NK-92 treated with Interleukin-12 subunit alpha and Interleukin-12 subunit beta, amount 100 ng/mL, for 24 hours (cell line): ENCODE results near the gene MGMT.

Source experiments
- DNase-seq: peaks from one replicate; lab custom pipeline; 2025; lab: John Stamatoyannopoulos, UW

The MGMT gene

DNA sequence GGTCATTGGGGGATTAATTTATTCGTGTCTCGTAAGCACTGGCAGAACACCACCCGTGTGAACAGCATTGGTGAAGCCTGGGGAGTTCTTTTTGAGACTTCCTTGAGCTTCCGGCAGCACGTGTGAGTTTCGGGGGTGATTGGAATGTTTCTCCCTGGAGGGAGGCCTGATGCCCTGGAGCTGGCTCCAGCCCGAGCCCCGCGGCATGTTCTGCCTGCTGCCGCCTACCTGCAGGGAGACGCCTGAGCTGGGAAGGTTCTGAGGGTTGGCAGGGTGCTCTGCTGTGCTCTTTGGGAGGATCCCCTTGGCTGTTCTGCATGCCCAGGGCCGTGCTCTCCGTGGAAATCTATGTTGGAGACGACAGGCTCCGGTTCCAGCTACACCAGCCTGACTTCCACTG, 159.3 kb downstream of the MGMT start:
- DNase-seq, result no peak

DNA sequence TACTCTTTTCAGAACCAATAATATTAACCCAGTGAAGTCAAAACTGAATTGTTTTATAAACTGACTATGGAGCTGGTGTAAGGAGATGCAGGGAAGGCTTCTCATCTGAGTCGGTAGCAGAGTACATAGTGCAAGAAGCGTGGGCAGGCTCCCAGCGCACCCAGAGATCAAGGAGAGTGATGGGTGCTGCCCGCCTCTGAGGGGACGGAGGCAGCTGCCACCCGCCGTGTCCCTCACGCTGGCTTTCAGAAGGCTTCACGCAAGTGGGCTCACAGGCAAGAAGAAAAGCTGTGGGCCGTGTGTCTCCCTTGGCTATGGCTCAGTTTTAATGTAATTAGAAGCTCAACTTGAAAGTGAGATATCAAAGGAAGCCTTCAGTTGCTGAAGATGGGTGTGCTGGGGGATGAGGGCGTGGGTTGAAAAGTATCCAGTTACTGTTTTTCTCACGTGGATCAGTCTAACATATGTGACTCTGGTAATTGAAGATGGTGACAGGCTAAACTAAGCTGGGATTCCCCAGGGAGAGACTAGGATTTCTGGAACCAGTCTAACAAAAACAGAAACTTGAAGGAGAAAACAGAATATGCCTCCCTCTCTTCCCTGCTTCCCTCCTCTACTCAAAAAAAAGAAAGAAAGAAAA, 159.9 kb downstream of the MGMT start:
- DNase-seq, result no peak

DNA sequence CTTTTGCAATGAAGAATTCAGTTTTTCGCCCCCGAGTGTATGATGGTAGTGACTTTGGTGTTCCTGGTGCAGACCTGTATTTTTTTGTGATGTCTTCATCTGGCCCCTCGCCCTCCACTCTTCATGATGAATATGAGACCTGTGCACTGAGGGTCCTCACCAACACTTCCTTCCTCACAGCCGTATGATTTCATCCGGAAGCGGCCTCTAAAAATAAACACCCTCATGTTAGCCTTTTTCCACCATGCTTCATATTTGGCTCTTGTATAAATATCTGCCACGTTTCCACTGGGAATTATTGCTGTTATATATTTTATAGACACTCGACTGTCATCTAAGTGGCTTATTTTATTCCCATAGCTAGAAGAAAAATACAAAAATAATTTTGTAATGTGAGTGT, 160.4 kb downstream of the MGMT start:
- no peak for DNase-seq

DNA sequence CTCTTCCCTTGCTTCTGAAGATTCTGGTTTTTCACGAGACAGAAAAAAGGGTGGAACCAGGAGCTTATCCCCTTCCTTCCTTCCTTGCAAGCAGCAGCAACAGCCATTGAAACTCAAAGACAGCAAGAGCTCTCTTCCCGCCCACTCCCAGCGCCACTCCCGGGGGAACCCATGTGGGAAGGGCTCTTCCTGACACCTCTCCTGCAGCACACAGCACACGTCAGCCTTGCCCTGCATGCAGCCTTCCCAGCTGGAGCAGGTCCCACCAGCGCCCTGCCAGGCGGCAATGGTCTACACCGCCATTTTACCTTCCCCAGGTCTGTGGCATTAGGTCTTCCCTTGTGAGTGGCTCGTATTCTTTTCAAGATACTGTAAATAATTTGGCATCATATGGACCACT, 161.8 kb downstream of the MGMT start:
- DNase-seq, result no peak

DNA sequence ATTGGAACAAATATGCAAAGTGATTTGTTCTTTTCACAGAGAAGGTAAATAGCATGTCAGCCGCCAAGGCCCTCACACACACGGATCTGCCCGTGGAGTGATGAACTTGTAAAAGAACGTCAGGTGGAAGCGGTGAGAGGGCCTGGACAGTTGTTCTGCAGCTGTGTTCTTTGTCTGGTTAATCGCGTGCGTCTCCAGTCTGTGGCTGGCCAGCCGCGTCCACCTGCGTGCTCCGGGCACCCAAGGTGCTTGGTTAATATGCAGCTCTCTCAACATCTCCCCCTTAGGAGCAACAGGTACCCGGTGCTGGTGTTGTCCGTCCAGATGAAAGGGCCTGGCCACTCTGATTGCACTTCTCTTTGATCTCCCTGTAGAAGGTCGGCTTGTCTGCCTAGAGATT, 162.9 kb downstream of the MGMT start:
- no peak for DNase-seq

DNA sequence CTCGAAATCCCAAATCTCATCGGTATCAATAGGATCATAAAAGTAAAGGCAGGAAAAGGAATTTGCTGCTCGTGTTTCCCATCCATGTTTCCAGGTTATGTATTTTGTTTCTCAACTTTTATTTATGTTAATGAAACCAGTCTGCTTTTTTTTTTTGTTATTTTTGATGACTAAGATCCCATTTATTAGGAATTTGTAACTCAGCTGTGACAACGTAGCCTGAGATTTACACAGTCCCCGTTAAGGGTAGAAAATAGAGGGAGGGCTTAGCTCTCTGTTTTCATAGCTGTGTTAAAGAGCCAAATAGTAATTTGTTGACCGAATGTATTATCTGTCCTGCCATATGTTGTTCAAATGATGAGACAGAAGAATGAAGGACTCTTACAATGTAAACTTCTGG, 164.0 kb downstream of the MGMT start:
- DNase-seq, result no peak

DNA sequence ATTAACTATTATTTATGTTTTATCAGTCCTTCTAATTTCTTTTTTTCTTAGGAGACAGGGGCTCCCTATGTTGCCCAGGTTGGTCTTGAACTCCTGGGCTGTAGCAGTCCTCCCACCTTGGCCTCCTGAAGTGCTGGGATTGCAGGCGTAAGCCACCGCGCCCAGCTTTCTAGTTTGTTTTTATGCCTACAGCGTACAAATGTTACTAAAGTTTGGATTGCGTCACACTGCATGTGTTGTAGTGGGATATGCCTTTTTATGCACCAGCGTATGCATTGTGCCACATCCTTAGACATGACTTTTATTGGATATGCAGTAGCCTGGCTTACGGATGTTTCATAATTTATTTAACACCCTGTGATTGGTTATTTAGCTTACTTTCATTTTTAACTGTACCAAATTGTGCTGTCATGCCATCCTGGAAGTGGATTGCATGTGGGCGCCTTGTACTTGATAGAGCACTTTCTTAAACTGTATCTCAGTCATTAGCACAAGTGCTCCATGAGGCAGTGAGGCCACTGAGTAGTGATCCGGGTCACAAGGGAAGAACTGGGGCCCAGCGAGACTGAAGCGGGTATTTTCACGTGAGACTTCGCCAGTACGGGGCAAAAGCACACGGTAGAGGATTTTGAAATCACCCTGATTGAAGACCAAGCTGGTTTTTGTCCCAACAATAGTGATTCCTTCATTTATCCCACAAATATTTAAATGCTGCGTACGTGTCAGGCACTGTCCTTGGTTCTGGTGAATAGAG, 165.0 kb downstream of the MGMT start:
- no peak for DNase-seq

DNA sequence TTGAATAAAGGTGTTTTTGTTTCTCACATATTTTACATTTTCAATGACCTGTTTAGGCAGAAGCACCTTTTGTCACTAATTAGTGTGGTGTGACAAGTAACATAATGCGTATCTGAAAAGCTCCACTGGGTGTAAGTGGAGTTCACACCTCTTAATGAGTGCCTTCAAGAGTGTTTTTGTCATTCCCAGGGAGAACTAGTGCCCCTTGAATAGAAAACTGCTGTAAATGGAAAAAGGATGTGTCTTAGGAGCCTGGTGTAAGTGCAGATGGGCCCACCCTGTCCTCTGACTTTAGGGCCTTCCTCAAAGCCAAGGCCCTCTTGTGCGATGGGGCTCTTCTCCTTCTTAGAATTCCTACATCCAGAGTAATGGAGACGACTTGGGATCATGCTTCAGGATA, 170.0 kb downstream of the MGMT start:
- no peak for DNase-seq

DNA sequence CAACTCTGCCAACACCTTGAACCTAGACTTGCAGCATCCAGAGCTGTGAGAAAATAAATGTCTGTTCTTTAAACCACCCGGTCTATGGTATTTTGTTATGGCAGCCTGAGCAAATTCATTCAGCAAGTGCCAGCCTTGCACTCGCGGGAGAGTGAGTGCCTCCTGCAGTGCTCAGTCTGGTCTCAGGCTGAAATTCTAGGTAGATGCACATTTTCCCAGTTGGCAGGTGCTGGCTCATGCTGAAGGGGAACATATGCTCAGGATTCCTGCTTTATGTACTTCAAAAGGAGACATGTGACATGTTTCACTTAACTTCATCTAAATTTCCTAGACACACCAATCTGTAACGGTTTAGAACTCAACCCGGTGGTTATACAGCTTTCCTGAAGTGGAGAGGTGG, 170.8 kb downstream of the MGMT start:
- DNase-seq, result no peak

DNA sequence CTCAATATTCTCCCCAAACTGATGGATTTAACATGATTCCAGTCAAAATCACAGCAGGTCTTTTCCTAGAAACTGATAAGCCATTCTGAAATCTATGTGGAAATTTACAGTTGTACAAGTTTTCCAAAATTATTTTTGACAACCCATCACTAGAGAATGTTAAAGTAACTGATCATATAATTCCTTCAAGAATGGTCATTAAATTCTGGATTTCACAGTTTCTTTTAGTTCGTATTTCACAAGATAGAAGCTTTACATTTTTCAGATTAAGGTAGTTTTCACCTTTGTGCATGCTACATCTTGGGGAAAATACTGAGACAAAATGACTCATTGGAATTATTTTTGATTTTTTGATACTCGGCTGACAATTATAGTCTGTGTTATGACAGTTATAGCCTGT, 174.3 kb downstream of the MGMT start:
- DNase-seq, result no peak

DNA sequence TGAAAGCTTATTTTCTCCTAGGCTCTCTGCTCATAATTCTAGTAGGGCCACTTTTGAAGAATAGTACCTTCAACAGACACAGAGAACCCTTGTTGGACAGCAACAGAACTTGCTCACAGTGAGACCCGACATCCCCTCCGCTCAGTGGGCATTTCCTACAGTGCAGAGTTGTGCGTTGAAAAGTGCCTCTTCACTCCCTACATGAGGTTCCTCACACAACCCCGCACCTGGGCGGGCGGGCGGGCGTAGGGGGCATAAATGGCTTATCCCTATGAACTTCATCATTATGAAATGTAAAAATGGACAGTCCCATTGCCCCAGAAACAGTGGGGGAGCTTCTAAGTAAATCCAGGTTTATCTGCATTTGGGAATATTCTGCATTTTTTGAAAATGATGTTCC, 174.9 kb downstream of the MGMT start:
- no peak for DNase-seq

DNA sequence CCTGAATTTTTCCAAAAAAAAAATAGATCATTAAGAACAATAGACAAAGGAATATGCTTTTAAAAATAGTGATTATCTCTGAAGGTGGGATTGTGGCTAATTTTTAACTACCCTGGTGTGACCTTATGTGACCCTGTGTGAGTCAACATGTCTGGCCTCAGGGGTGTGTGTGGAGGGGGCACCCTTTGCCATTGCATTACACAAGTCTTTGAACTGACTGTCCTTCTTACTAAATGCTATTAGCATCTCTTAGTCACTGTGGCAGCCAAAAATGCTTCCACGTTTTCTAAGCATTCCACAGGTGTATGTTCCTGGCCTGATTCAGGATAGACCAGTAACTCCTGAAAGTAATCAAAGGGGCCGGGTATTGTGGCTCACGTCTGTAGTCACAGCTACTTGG, 175.4 kb downstream of the MGMT start:
- no peak for DNase-seq

DNA sequence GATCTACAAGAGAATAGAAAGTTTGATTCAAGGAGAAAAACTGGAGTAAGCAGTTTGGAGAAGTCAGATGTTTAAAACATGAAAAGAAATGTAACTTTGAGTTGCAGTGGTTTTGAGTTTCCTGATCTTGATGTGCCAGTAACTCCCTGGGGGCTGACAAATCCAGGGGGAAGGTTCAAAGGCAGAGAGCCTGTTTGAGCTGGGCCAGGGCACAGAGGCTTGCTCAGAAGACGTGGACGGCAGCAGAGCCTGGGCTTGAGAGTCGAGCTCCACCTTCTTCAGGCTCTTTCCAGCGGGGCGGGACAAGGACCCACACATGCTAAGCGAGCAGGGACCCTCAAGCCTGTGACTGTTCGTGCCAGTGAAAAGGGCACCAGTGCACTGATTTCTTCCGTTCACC, 176.2 kb downstream of the MGMT start:
- no peak for DNase-seq

DNA sequence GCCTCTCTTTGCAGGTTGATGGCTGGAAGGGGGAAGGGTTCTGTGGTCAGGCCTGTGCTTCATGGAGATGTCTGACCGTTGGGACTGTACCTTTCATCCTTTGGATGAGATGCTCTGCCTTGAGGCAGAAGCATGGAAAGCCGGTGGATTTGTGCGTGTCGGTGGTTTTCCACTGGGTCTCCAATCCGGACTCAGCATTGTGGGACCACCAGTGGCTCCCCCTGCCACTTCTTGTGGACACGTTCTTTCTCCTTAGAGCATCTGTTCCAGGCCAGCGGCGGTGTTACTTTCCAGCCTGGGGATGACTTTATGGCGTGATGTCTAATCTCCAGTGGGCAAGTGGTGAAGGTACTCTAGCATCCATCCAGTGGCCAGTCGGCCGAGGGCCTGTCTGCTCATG, 178.4 kb downstream of the MGMT start:
- DNase-seq, result no peak

DNA sequence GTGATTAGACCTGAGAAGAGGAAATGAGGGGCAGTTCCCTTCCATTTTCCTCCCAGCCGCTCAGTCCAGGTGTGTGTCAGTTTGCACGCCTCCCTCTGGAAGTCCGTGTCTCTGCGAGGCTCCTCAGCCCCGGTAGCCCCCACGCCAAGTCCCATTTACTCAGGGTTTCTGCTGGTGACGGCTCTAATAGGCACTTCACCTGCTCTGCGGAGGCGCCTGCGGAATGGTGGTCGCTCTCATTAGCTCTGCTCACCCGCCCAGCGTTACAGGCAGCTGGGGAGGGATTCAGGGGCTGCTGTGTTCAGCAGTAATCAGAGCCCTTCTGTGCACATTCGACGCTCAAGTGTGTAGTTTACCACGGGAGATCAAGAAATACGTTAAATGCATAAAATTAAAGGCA, 179.9 kb downstream of the MGMT start:
- DNase-seq, result no peak

DNA sequence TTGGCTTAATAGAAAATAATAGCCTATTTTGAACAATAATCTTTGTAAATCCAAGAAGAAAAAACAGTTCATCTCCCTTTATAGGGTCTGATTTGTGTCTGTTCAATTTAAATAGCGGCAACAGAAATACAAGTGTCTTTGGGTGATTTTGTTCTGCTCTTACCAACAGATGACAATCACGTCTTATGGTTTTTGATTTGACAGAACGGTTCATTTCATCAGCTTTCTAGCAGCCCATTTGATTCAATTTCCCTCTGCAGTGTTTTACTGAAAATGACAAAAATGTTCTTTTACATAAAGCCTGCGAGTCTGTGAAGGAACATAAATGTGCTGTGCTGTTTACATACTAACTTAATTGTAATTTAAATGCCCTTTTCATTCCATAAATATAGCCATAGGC, 180.5 kb downstream of the MGMT start:
- DNase-seq, result no peak

DNA sequence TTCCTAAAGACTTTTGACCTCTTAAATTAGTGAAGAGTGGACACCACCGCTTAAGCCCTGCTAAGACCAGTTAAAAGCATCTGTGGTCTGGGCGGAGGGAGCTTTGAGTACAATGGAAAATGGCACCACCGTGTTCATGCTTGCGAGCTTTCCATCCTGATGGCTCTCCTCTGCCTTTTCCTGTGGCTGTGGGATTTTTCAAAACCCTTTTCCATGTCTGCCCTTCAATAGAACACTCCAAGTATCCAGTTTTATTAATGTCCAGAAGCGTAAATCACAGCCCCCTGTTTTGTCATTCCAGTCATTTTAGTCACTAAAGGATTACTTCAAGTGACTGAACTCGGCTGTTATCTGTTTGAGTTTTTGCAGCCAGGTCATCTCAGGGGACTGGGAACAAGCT, 181.8 kb downstream of the MGMT start:
- no peak for DNase-seq

DNA sequence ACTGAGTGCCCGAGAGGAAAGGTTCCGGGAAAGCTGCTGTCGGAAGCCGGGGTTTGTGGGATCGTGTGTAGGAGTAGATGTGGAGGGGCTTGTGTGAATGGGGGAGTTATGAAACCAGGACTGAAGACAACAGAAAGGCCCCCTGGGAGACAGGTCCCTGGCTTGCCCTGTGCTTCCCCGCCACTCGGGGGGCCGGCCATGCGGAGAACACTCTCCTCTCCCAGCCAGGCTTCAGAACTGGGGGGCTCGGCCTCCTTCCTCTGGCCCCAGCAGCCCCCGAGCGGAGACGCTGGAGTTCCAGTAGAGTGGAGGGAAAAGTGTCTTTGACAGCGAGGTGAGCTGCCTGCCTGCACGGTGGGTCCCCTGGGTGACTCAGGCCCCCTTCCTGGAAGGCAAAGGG, 185.0 kb downstream of the MGMT start:
- no peak for DNase-seq

DNA sequence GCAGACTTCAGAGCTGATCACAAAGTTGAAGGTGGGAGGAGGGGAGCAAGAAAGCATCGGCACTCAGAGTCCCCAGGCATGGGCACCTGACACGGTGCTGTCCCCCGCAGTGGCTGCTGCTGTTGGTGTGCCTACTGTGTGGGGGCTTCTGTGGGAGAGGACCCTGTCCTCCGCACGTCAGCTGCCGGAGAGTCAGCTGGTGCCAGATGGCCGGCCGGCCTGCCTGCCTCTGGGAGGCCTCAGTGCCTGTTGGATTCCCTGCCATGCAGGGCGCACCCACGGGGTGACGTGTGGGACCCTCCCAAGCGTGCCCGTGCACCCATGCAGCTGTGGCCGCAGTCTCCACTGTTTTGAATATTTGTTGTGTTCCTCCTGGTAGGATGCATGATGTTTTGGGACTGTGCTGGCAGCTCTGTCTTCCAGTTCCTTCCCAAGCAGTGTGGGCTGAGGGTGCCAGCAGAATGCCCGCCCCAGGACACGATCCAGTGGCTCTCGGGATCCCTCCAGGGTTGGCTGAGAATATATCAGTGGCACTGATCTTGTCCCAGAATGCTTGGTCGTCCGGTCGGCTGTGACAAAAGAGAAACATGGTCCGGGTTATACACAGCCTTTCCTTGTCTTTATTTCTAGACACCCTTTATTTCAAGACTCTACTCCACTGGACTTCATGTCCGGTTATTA, 185.6 kb downstream of the MGMT start:
- no peak for DNase-seq

DNA sequence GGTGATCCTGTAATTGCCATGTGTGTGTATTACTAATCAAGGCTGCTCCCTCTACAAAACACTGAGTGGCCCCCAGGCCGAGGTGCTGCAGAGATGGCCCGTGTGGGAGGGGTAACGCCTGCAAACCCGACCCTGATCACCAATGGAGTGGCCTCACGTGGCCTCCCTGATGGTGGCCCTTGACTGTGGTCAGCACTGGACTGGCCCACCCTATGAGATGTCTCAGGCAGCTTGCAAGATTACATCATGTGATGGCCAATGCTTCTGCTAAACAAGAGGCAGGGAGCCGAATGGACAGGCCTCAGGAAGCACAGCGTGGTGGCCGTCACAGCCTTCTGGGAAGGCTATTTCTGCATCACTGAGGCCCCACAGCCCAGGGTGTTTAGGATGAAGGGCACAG, 186.4 kb downstream of the MGMT start:
- DNase-seq, result no peak

DNA sequence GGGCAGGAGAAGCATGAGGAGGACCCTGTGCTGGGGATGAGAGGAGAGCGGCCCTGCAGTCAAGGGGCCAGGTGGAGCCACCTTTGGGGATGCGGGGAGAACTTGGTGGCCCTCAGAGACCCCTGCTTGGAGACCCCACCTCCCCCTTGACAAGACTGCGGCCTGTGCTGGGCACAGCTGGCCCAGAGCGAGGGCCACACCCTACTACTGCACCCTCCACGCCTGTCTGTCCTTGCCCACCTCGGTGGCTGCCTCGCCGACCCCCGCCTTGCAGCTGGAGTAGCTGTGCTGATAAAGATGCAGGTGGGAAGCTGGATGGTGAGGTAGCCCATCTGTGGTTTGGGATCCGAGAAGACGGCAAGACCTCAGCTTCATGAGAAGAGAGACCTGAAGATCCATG, 186.8 kb downstream of the MGMT start:
- no peak for DNase-seq

DNA sequence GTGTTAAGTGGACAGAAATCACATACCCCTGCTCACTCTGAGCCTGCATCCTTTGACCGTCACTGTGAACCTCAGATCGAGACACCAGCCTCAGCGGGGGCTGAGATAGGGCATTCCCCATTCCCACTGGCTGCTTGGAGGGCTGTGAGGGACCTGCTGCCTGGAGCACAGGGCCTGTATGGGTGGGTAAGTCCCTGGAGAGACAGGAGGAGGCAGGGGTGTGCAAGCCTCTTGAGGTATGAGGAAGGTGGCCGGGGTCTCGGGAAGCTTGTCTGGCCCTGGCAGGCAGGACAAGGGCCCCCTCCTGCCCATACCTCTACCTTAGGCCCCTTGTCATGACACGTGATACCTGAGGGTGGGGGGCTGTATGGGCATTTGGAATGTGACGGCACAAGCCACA, 187.4 kb downstream of the MGMT start:
- no peak for DNase-seq

DNA sequence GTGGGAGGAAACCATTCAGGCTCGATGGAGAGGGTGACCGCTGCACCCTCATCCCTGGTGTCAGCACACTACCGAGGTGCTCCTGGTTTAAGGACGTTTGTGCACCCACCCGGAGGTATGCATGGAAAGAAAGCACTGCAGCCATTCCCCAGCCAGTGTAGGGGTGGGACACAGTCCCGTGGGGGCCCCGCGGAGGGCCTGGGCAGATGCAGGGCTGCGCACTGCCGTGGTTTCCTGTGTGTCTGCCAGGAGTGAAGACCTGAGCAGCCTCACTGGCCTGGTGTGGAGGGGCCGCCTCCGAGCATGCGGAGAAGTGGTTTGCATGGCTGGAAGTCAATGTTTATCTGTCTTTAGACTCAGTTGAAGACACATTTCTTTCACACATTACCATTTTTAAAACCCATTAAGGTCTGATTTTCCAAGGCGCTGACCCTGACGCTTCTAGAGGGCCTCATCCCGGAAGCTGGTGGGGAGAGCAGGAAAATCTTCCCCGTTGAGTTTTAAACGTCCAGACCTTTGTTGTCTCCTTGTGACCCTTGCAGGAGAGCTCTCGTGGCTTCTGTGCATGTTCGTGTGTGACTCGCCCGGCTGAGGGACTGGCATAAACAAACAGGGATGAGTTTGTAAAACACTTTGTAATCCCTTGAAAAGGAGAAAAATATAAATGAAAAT, 188.1 kb downstream of the MGMT start:
- no peak for DNase-seq
